ENCODE results near the gene NOXO1. TPM values are rescaled to one million over a fixed set of nuclear protein-coding genes. Genes with fewer than 3 reads are reported as not detected.
"Not testable (repeated sequence)": the region's sequence is repeated elsewhere in the genome, so short reads cannot be mapped to it uniquely, and the experiment has no call there.

Gene NOXO1
- polyA plus RNA-seq, 1 of the 3 experiments (the other 2 are of a cell fraction): 0.21 TPM

DNA sequence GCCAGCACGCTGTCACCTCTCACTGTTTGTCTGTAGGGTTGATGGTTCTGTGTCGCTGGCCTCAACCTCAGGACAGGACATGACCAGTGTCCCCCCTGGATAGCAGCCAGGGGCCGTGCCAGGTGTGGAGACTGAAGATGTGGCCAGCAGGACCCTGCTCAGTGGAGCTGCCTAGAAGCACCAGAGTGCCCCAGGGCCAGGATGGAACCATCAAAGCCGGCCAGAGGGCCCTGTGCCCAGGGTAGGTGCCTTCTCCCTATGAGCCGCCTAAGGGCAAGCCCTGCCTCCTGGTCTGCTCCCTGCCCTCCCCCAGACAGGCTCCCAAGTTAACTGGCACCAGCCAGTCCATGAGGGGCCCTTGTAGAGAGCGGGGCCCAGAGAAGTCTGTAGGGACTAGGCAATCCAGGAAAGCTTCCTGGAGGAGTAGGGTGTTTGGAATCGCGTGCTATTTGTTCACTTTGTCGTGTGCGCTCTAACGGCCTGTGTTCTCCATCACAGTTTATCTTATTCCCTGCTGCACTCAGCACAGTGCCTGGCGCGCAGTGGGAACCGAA lies 22.5 kb downstream of the NOXO1 start (continued):
- TF ChIP-seq, protein P1, sequence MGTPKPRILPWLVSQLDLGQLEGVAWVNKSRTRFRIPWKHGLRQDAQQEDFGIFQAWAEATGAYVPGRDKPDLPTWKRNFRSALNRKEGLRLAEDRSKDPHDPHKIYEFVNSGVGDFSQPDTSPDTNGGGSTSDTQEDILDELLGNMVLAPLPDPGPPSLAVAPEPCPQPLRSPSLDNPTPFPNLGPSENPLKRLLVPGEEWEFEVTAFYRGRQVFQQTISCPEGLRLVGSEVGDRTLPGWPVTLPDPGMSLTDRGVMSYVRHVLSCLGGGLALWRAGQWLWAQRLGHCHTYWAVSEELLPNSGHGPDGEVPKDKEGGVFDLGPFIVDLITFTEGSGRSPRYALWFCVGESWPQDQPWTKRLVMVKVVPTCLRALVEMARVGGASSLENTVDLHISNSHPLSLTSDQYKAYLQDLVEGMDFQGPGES (IDR thresholded peaks at IDR 0.05; ENCODE audit: low read depth, low read length): no peak
- TF ChIP-seq EZH2phosphoT487 (IDR thresholded peaks at IDR 0.05; ENCODE audit: borderline replicate concordance, low read depth) (no peak), TCF12 (IDR thresholded peaks at IDR 0.05) (no peak)
- TF ChIP-seq, protein P2, sequence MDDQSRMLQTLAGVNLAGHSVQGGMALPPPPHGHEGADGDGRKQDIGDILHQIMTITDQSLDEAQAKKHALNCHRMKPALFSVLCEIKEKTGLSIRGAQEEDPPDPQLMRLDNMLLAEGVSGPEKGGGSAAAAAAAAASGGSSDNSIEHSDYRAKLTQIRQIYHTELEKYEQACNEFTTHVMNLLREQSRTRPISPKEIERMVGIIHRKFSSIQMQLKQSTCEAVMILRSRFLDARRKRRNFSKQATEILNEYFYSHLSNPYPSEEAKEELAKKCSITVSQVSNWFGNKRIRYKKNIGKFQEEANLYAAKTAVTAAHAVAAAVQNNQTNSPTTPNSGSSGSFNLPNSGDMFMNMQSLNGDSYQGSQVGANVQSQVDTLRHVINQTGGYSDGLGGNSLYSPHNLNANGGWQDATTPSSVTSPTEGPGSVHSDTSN (IDR thresholded peaks at IDR 0.05): no peak
- TF ChIP-seq, protein P3, sequence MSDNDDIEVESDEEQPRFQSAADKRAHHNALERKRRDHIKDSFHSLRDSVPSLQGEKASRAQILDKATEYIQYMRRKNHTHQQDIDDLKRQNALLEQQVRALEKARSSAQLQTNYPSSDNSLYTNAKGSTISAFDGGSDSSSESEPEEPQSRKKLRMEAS (IDR thresholded peaks at IDR 0.05; ENCODE audit: low read depth): no peak

DNA sequence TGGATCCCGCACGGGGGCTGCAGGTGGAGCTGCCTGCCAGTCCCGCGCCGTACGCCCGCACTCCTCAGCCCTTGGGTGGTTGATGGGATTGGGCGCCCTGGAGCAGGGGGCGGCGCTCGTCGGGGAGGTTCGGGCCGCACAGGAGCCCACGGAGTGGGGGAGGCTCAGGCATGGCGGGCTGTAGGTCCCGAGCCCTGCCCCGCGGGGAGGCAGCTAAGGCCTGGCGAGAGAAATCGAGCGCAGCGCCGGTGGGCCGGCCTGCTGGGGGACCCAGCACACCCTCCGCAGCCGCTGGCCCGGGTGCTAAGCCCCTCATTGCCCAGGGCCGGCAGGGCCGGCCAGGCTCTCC lies 23.2 kb downstream of the NOXO1 start:
- not testable (repeated sequence) for H3K9me2 ChIP-seq; H2AFZ ChIP-seq (ENCODE audit: low read depth); DNase-seq; H3K4me3 ChIP-seq (ENCODE audit: low read depth in 2 of 2, low read length in 1 of 2); H3K27ac ChIP-seq (ENCODE audit: low read depth in 2 of 2, low read length in 1 of 2); H3K9me3 ChIP-seq; H3K27me3 ChIP-seq (ENCODE audit: insufficient read depth); H3K9ac ChIP-seq; H3K4me2 ChIP-seq
- Histone ChIP-seq H3K4me1 (ENCODE audit: control insufficient read depth in 1 of 2, insufficient read depth in 2 of 2, low read depth in 1 of 2, low read length in 1 of 2) (peaks cover 0 to 40% of the 10 kb centered on the region in 2 experiments; a peak in 1 of 4 replicates), H3K36me3 (replicated peaks in 1 of 2; ENCODE audit: control insufficient read depth in 1 of 2, insufficient read depth in 2 of 2, low read length in 1 of 2) (peaks cover 11 to 20% of the 10 kb centered on the region in 2 experiments), H3K79me2 (ENCODE audit: insufficient read depth) (peaks cover 35% of the 10 kb centered on the region), H3F3A (replicated peaks; ENCODE audit: insufficient read depth) (peaks cover 25% of the 10 kb centered on the region), H4K20me1 (ENCODE audit: insufficient read depth) (peaks cover 26% of the 10 kb centered on the region)
- ChIA-PET CTCF (interaction anchor here (0.8 to 2.5 kb wide), 7 partner anchors 8 to 175 kb away, joined by 3 to 8 read pairs (median 4); partner anchors contain the start of genes MSRB1 and NUBP2), POLR2A (interaction anchor here (0.7 kb wide), 1 partner anchor 15 kb away, joined by 3 read pairs; the partner anchor contains the start of gene MSRB1)
- no CpG with 5 or more reads among the region's 30 CpGs for WGBS (ENCODE audit: low lambda C conversion rate)

DNA sequence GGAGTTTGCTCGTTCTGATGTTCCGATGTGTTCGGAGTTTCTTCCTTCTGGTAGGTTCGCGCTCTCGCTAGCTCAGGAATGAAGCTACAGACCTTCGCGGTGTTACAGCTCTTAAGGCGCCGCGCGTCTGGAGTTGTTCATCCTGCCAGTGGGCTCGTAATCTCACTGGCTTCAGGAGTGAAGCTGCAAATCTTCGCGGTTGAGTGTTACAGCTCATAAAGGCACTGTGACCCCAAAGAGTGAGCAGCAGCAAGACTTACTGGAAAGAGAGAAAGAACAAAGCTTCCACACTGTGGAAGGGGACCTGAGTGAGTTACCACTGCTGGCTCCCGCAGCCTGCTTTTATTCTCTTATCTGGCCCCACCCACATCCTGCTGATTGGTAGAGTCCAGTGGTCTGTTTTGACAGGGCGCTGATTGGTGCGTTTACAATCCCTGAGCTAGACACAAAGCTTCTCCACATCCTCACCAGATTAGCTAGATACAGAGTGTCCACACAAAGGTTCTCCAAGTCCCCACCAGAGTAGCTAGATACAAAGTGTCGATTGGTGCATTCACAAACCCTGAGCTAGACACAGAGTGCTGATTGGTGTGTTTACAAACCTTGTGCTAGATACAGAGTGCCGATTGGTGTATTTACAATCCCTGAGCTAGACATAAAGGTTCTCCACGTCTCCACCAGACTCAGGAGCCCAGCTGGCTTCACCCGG lies 23.7 kb downstream of the NOXO1 start:
- H3K9ac ChIP-seq; DNase-seq; POLR2A ChIA-PET; H3K4me2 ChIP-seq; H3K27ac ChIP-seq (ENCODE audit: low read depth in 2 of 2, low read length in 1 of 2); H3K9me3 ChIP-seq; H3K4me3 ChIP-seq (ENCODE audit: low read depth in 2 of 2, low read length in 1 of 2); H3K27me3 ChIP-seq (ENCODE audit: insufficient read depth); H3K9me2 ChIP-seq; H2AFZ ChIP-seq (ENCODE audit: low read depth): not testable (repeated sequence)
- peaks cover 20% of the 10 kb centered on the region for H4K20me1 ChIP-seq (ENCODE audit: insufficient read depth)
- H3K36me3 ChIP-seq (replicated peaks in 1 of 2; ENCODE audit: control insufficient read depth in 1 of 2, insufficient read depth in 2 of 2, low read length in 1 of 2): peaks cover 8 to 15% of the 10 kb centered on the region in 2 experiments
- peaks cover 30% of the 10 kb centered on the region for H3K79me2 ChIP-seq (ENCODE audit: insufficient read depth)
- CTCF ChIA-PET: interaction anchor here (1.3 to 2.5 kb wide), 3 partner anchors 14 to 92 kb away, joined by 3 to 8 read pairs (median 3); partner anchors contain the start of gene MSRB1
- peaks cover 0 to 36% of the 10 kb centered on the region in 2 experiments; a peak in 1 of 4 replicates for H3K4me1 ChIP-seq (ENCODE audit: control insufficient read depth in 1 of 2, insufficient read depth in 2 of 2, low read depth in 1 of 2, low read length in 1 of 2)
- H3F3A ChIP-seq (replicated peaks; ENCODE audit: insufficient read depth): peaks cover 21% of the 10 kb centered on the region
- 93% methylated on average over 19 of the region's 22 CpGs for WGBS (ENCODE audit: low lambda C conversion rate)
